HG02981 (cell line): ENCODE data around the gene MT1G.
"Not testable (repeated sequence)": the region's sequence is repeated elsewhere in the genome, so short reads cannot be mapped to it uniquely, and the experiment has no call there.

Experiments used
- ATAC-seq: cut with Tn5 transposase; IDR thresholded peaks from one replicate; pipeline ENCODE4 v1.9.1; 2021; ENCODE audit warnings: mild to moderate bottlenecking, moderate library complexity; ENCODE audit not compliant: unreplicated experiment

The MT1G gene

GRCh38 chr16:56667581-56668571 is at the start of gene MT1G:
Gene MT1G (minus strand): TSS chr16:56668065. CDS start chr16:56667993, 72 bp downstream.
- ATAC-seq: no peak

- ATAC-seq: not testable (repeated sequence)
These were observed 49.7 kb upstream of the MT1G start for GRCh38 chr16:56717532-56717931.

- no peak for ATAC-seq
These were observed 48.9 kb upstream of the MT1G start for GRCh38 chr16:56716761-56717160.

GRCh38 chr16:56715126-56715525 is 47.3 kb upstream of the MT1G start:
- no peak for ATAC-seq

GRCh38 chr16:56713794-56714193 is 45.9 kb upstream of the MT1G start:
- ATAC-seq: no peak

- no peak for ATAC-seq
These were observed 44.0 kb upstream of the MT1G start for GRCh38 chr16:56711862-56712261.

- no peak for ATAC-seq
These were observed 42.4 kb upstream of the MT1G start for GRCh38 chr16:56710181-56710737.

GRCh38 chr16:56709443-56710040 is 41.7 kb upstream of the MT1G start:
- ATAC-seq: no peak

GRCh38 chr16:56708525-56709442 is 40.9 kb upstream of the MT1G start:
- no peak for ATAC-seq

- ATAC-seq: no peak
These were observed 35.0 kb upstream of the MT1G start for GRCh38 chr16:56702836-56703235.

GRCh38 chr16:56701534-56701933 is 33.7 kb upstream of the MT1G start:
- ATAC-seq: no peak

GRCh38 chr16:56700631-56701030 is 32.8 kb upstream of the MT1G start:
- ATAC-seq: no peak

GRCh38 chr16:56700195-56700594 is 32.3 kb upstream of the MT1G start:
- ATAC-seq: no peak

- ATAC-seq: no peak
These were observed 29.7 kb upstream of the MT1G start for GRCh38 chr16:56697456-56698155.

GRCh38 chr16:56695246-56695645 is 27.4 kb upstream of the MT1G start:
- ATAC-seq: no peak

- ATAC-seq: no peak
These were observed 24.0 kb upstream of the MT1G start for GRCh38 chr16:56691885-56692284.

GRCh38 chr16:56690420-56691122 is 22.7 kb upstream of the MT1G start:
- ATAC-seq: no peak

GRCh38 chr16:56689171-56689570 is 21.3 kb upstream of the MT1G start:
- ATAC-seq: no peak

- no peak for ATAC-seq
These were observed 20.9 kb upstream of the MT1G start for GRCh38 chr16:56688762-56689161.

GRCh38 chr16:56686758-56687157 is 18.9 kb upstream of the MT1G start:
- no peak for ATAC-seq
